ENCODE results near the gene GLIS1.

GRCh38 chr1:53490351-53490750, 248.6 kb downstream of the GLIS1 start:
- TF ChIP-seq CTCF (optimal IDR thresholded peaks at IDR 0.05 in 1 of 3, IDR thresholded peaks at IDR 0.05 in 1 of 3, conservative IDR thresholded peaks at IDR 0.05 in 1 of 3; ENCODE audit: extremely low read depth in 1 of 3, insufficient read depth in 2 of 3, low read length in 3 of 3) (no peak), EZH2 (IDR thresholded peaks at IDR 0.05; ENCODE audit: low read length) (no peak)

Measured in keratinocyte (primary cell).